ENCODE measurements around the gene NXN. TPM values are rescaled to one million over a fixed set of nuclear protein-coding genes. Genes with fewer than 3 reads are reported as not detected.

NXN gene
- total RNA-seq, 2 donors from 2014 or later = 124 to 201 TPM

- H3K36me3 Mint-ChIP-seq (ENCODE audit: low read depth) = peaks cover 28% of the 10 kb centered on the region
- TF ChIP-seq CTCF (conservative IDR thresholded peaks at IDR 0.05) = no peak
- H3K27me3 Mint-ChIP-seq (ENCODE audit: insufficient read depth) = no peaks in the 10 kb centered on the region
- H3K9ac ChIP-seq (ENCODE audit: extremely low read depth, low read length, poor library complexity, severe bottlenecking) = no peak overlapping the region
- 91 to 94% methylated on average over 9 to 16 of the region's 16 CpGs for WGBS, 2 experiments (ENCODE audit: insufficient coverage in 1 of 2, insufficient read length in 1 of 2)
- no peaks in the 10 kb centered on the region for H3K9me3 ChIP-seq (ENCODE audit: control insufficient read depth, low read length)
- H3K36me3 ChIP-seq (ENCODE audit: control insufficient read depth, insufficient read depth, low read length) = peaks cover 41% of the 10 kb centered on the region
- H3K9me3 Mint-ChIP-seq = no peaks in the 10 kb centered on the region
- H3K27me3 ChIP-seq (ENCODE audit: control insufficient read depth, insufficient read depth, low read length, poor library complexity, severe bottlenecking) = no peaks in the 10 kb centered on the region
- H3K27ac ChIP-seq (ENCODE audit: low read depth, low read length) = no peak overlapping the region
- no peak overlapping the region for H3K4me3 Mint-ChIP-seq
- no peak for DNase-seq
- peaks cover 11% of the 10 kb centered on the region for H3K4me1 ChIP-seq (ENCODE audit: control insufficient read depth, insufficient read depth, low read length)
- no peak overlapping the region for H3K4me3 ChIP-seq (ENCODE audit: low read length)
- peak overlapping the region; percentile 74 for H3K27ac Mint-ChIP-seq
- no peaks in the 10 kb centered on the region for H3K4me1 Mint-ChIP-seq
These were observed 26.5 kb upstream of the NXN start for GRCh38 chr17:1006054-1006453.

GRCh38 chr17:1005361-1005946, 25.9 kb upstream of the NXN start:
- no peaks in the 10 kb centered on the region for H3K9me3 Mint-ChIP-seq
- peak overlapping the region; percentile 8 for H3K9ac ChIP-seq (ENCODE audit: extremely low read depth, low read length, poor library complexity, severe bottlenecking)
- H3K27ac Mint-ChIP-seq = peak overlapping the region; percentile 74
- 94 to 95% methylated on average over 20 to 23 of the region's 23 CpGs for WGBS, 2 experiments (ENCODE audit: insufficient coverage in 1 of 2, insufficient read length in 1 of 2)
- no peaks in the 10 kb centered on the region for H3K9me3 ChIP-seq (ENCODE audit: control insufficient read depth, low read length)
- H3K36me3 Mint-ChIP-seq (ENCODE audit: low read depth) = peaks cover 34% of the 10 kb centered on the region
- no peaks in the 10 kb centered on the region for H3K27me3 Mint-ChIP-seq (ENCODE audit: insufficient read depth)
- H3K4me1 Mint-ChIP-seq = no peaks in the 10 kb centered on the region
- peak overlapping the region; percentile 44 for H3K27ac ChIP-seq (ENCODE audit: low read depth, low read length)
- H3K4me1 ChIP-seq (ENCODE audit: control insufficient read depth, insufficient read depth, low read length) = peaks cover 11% of the 10 kb centered on the region
- TF ChIP-seq CTCF (conservative IDR thresholded peaks at IDR 0.05) = no peak
- H3K4me3 Mint-ChIP-seq = no peak overlapping the region
- peaks cover 47% of the 10 kb centered on the region for H3K36me3 ChIP-seq (ENCODE audit: control insufficient read depth, insufficient read depth, low read length)
- DNase-seq = no peak
- H3K27me3 ChIP-seq (ENCODE audit: control insufficient read depth, insufficient read depth, low read length, poor library complexity, severe bottlenecking) = no peaks in the 10 kb centered on the region
- H3K4me3 ChIP-seq (ENCODE audit: low read length) = no peak overlapping the region

GRCh38 chr17:1004769-1005295, 25.3 kb upstream of the NXN start:
- H3K27ac ChIP-seq (ENCODE audit: low read depth, low read length) = no peak overlapping the region
- peaks cover 37% of the 10 kb centered on the region for H3K36me3 Mint-ChIP-seq (ENCODE audit: low read depth)
- H3K27ac Mint-ChIP-seq = peak overlapping the region; percentile 74
- H3K36me3 ChIP-seq (ENCODE audit: control insufficient read depth, insufficient read depth, low read length) = peaks cover 53% of the 10 kb centered on the region
- no peak for DNase-seq
- TF ChIP-seq CTCF (conservative IDR thresholded peaks at IDR 0.05) = no peak
- H3K4me1 ChIP-seq (ENCODE audit: control insufficient read depth, insufficient read depth, low read length) = peaks cover 11% of the 10 kb centered on the region
- H3K4me1 Mint-ChIP-seq = no peaks in the 10 kb centered on the region
- no peak overlapping the region for H3K4me3 Mint-ChIP-seq
- no peaks in the 10 kb centered on the region for H3K27me3 Mint-ChIP-seq (ENCODE audit: insufficient read depth)
- no peak overlapping the region for H3K4me3 ChIP-seq (ENCODE audit: low read length)
- H3K27me3 ChIP-seq (ENCODE audit: control insufficient read depth, insufficient read depth, low read length, poor library complexity, severe bottlenecking) = no peaks in the 10 kb centered on the region
- peak overlapping the region; percentile 8 for H3K9ac ChIP-seq (ENCODE audit: extremely low read depth, low read length, poor library complexity, severe bottlenecking)
- H3K9me3 Mint-ChIP-seq = no peaks in the 10 kb centered on the region
- H3K9me3 ChIP-seq (ENCODE audit: control insufficient read depth, low read length) = no peaks in the 10 kb centered on the region
- WGBS, 2 experiments (ENCODE audit: insufficient coverage in 1 of 2, insufficient read length in 1 of 2) = 52 to 81% methylated on average over 2 to 13 of the region's 13 CpGs
